GM18502 (cell line): ENCODE results near the gene MAST4.

Experiments used
- ATAC-seq: cut with Tn5 transposase; IDR thresholded peaks from one replicate; pipeline ENCODE4 v1.9.1; 2021; ENCODE audit warnings: mild to moderate bottlenecking; ENCODE audit not compliant: unreplicated experiment, poor library complexity

MAST4 gene

GRCh38 chr5:66643387-66643786, 47.2 kb downstream of the MAST4 start:
- ATAC-seq: no peak

GRCh38 chr5:66644111-66644510, 47.9 kb downstream of the MAST4 start:
- no peak for ATAC-seq

GRCh38 chr5:66645039-66645438, 48.8 kb downstream of the MAST4 start:
- no peak for ATAC-seq

- ATAC-seq: no peak
Observed at GRCh38 chr5:66646570-66646969, 50.4 kb downstream of the MAST4 start.

GRCh38 chr5:66647146-66647856, 51.1 kb downstream of the MAST4 start:
- ATAC-seq: no peak

- ATAC-seq: no peak
Observed at GRCh38 chr5:66652818-66653217, 56.6 kb downstream of the MAST4 start.

- no peak for ATAC-seq
Observed at GRCh38 chr5:66653325-66653724, 57.1 kb downstream of the MAST4 start.

GRCh38 chr5:66655395-66656324, 59.5 kb downstream of the MAST4 start:
- no peak for ATAC-seq

- no peak for ATAC-seq
Observed at GRCh38 chr5:66658516-66658915, 62.3 kb downstream of the MAST4 start.

- ATAC-seq: no peak
Observed at GRCh38 chr5:66659780-66660179, 63.6 kb downstream of the MAST4 start.

GRCh38 chr5:66660396-66660795, 64.2 kb downstream of the MAST4 start:
- ATAC-seq: no peak

GRCh38 chr5:66661149-66661548, 65.0 kb downstream of the MAST4 start:
- no peak for ATAC-seq

GRCh38 chr5:66666778-66667177, 70.6 kb downstream of the MAST4 start:
- no peak for ATAC-seq

GRCh38 chr5:66669086-66669861, 73.1 kb downstream of the MAST4 start:
- ATAC-seq: no peak

- ATAC-seq: no peak
Observed at GRCh38 chr5:66669862-66670195, 73.6 kb downstream of the MAST4 start.

GRCh38 chr5:66671305-66671704, 75.1 kb downstream of the MAST4 start:
- no peak for ATAC-seq

GRCh38 chr5:66674802-66675201, 78.6 kb downstream of the MAST4 start:
- no peak for ATAC-seq

- no peak for ATAC-seq
Observed at GRCh38 chr5:66675406-66675805, 79.2 kb downstream of the MAST4 start.

- no peak for ATAC-seq
Observed at GRCh38 chr5:66680221-66680620, 84.0 kb downstream of the MAST4 start.

GRCh38 chr5:66680804-66681203, 84.6 kb downstream of the MAST4 start:
- ATAC-seq: no peak

- no peak for ATAC-seq
Observed at GRCh38 chr5:66684663-66685062, 88.5 kb downstream of the MAST4 start.
